ENCODE data around the gene LMAN2L. TPM values are rescaled to one million over a fixed set of nuclear protein-coding genes. Genes with fewer than 3 reads are reported as not detected.

LMAN2L gene
- total RNA-seq, 4 donors from 2014 or later = 18.1 to 22.9 (median 21.5) TPM

DNA sequence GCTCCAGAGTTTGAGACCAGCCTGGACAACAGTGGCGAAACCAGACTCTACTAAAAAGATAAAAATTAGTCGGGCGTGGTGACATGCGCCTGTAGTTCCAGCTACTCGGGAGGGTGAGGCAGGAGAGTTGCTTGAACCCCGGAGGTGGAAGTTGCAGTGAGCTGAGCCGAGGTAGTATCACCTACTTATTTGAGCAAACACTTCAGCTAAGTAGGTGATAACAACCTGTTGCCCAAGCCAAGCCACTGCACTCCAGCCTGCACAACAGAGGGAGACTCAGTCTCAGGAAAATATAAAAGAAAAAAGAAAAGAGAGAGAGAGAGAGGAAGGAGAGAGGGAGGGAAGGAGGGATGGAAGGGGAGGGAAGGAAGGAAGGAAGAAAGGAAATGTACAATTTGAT is 76.0 kb downstream of the LMAN2L start:
- no peaks in the 10 kb centered on the region for H3K36me3 ChIP-seq
- WGBS, 2 donors (ENCODE audit: low coverage in 1 of 2) = 86 to 90% methylated on average over 3 to 6 of the region's 7 CpGs
- TF ChIP-seq CTCF (IDR thresholded peaks at IDR 0.05) (no peak), POLR2A (IDR thresholded peaks at IDR 0.05) (no peak), POLR2AphosphoS5 (IDR thresholded peaks at IDR 0.05) (no peak), EP300 (IDR thresholded peaks at IDR 0.05) (no peak)
- H3K4me3 ChIP-seq = no peak overlapping the region
- no peaks in the 10 kb centered on the region for H3K27me3 ChIP-seq
- peaks cover 0 to 7% (median 0%) of the 10 kb centered on the region in 3 donors for H3K9me3 ChIP-seq
- no peak for ATAC-seq
- peaks cover 0 to 13% (median 0%) of the 10 kb centered on the region in 3 donors for H3K4me1 ChIP-seq
- H3K27ac ChIP-seq = no peak overlapping the region

DNA sequence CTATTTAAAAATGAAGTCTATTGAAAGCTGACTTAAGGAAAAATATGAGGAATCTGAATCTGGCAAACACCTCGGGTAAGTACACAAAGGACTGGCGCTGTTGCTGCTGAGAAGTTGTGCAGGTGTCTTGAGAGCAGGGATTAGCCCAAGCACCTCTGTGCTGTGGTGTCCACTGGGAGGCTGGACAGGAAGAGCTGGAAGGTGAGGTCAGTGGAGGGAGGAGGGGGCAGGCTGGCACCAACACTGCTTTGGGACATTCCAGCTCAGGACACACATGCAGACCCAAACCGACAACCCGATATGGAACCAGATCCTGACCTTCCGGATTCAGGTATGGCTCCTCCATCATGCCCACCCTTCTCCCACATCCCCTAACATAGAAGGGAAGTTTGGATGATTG is 76.7 kb downstream of the LMAN2L start:
- peaks cover 0 to 13% (median 0%) of the 10 kb centered on the region in 3 donors for H3K4me1 ChIP-seq
- no peaks in the 10 kb centered on the region for H3K27me3 ChIP-seq
- H3K9me3 ChIP-seq = peaks cover 0 to 7% (median 0%) of the 10 kb centered on the region in 3 donors
- WGBS, 2 donors (ENCODE audit: low coverage in 1 of 2) = 74 to 82% methylated on average over 4 of the region's 5 CpGs
- no peak overlapping the region for H3K27ac ChIP-seq
- TF ChIP-seq POLR2AphosphoS5 (IDR thresholded peaks at IDR 0.05) (no peak), POLR2A (IDR thresholded peaks at IDR 0.05) (no peak), EP300 (IDR thresholded peaks at IDR 0.05) (no peak), CTCF (IDR thresholded peaks at IDR 0.05) (no peak)
- no peak overlapping the region for H3K4me3 ChIP-seq
- no peak for ATAC-seq
- H3K36me3 ChIP-seq = no peaks in the 10 kb centered on the region

DNA sequence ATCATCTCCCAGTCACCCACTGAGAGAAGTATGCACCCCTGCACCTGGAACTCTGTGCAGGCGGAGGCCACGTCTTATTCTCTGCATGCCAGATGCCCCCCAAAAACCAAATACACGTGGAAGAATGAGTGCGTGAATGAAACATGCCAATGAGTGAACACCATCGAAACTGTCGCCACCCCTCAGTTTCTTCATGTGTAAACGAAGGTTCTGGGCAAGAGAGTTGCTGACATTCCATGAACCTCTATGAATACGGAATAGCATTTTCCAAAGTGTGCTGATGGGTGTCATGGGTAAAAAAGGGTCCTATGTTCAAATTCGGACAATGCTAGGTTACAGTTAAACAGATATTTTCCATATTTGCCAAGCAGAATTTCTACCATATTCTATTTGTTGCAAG is 77.5 kb downstream of the LMAN2L start:
- Histone ChIP-seq H3K27ac (no peak overlapping the region), H3K4me3 (no peak overlapping the region), H3K9me3 (peaks cover 0 to 7% (median 0%) of the 10 kb centered on the region in 3 donors), H3K36me3 (no peaks in the 10 kb centered on the region), H3K27me3 (no peaks in the 10 kb centered on the region), H3K4me1 (peaks cover 0 to 13% (median 0%) of the 10 kb centered on the region in 3 donors)
- no peak for TF ChIP-seq POLR2A (IDR thresholded peaks at IDR 0.05)
- no peak for TF ChIP-seq POLR2AphosphoS5 (IDR thresholded peaks at IDR 0.05)
- no peak for TF ChIP-seq CTCF (IDR thresholded peaks at IDR 0.05)
- no peak for TF ChIP-seq EP300 (IDR thresholded peaks at IDR 0.05)
- WGBS, 2 donors (ENCODE audit: low coverage in 1 of 2) = 84 to 93% methylated on average over 7 to 9 of the region's 9 CpGs
- ATAC-seq = no peak

GRCh38 chr2:96661324-96661723 is 78.5 kb downstream of the LMAN2L start:
- peaks cover 0 to 7% (median 0%) of the 10 kb centered on the region in 3 donors for H3K9me3 ChIP-seq
- no peaks in the 10 kb centered on the region for H3K36me3 ChIP-seq
- H3K27ac ChIP-seq = no peak overlapping the region
- H3K27me3 ChIP-seq = no peaks in the 10 kb centered on the region
- ATAC-seq = no peak
- WGBS, 2 donors (ENCODE audit: low coverage in 1 of 2) = 80 to 84% methylated on average over 1 to 5 of the region's 6 CpGs
- peaks cover 0 to 13% (median 0%) of the 10 kb centered on the region in 3 donors for H3K4me1 ChIP-seq
- no peak overlapping the region for H3K4me3 ChIP-seq
- TF ChIP-seq POLR2AphosphoS5 (IDR thresholded peaks at IDR 0.05) (no peak), EP300 (IDR thresholded peaks at IDR 0.05) (no peak), CTCF (IDR thresholded peaks at IDR 0.05) (no peak), POLR2A (IDR thresholded peaks at IDR 0.05) (no peak)

DNA sequence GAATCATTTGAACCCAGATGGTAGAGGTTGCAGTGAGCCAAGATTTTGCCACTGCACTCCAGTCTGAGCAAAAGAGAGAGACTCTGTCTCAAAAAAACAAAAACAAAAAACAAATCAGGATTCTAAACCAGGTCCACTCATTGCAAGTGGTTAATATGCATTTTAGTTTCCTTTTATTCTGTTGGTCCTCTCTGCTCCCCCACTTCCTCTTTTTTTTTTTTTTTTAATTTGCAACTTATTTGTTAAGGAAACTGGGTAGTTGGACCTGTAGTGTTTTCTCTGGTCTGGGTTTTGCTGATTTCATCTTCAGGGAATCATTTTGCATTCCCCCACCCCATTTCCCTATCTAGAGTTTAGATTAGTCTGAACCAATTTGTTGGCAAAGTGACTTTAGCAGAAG is 83.3 kb downstream of the LMAN2L start:
- Histone ChIP-seq H3K9me3 (no peaks in the 10 kb centered on the region), H3K27me3 (no peaks in the 10 kb centered on the region), H3K4me3 (no peak overlapping the region), H3K4me1 (no peaks in the 10 kb centered on the region), H3K36me3 (no peaks in the 10 kb centered on the region), H3K27ac (no peak overlapping the region)
- no peak for ATAC-seq
- no peak for TF ChIP-seq POLR2A (IDR thresholded peaks at IDR 0.05)

Other genes starting within 250 kb of the LMAN2L start
- gene NEURL3, start 234.7 kb downstream of the LMAN2L start, total RNA-seq = not detected
- gene ARID5A, start 203.3 kb downstream of the LMAN2L start, total RNA-seq = 10 to 100 TPM; 40.0 to 98.5 (median 53.9) TPM
- 10 to 100 TPM; 50.9 to 66.7 (median 60.6) TPM for gene KANSL3, start 101.8 kb downstream of the LMAN2L start, total RNA-seq
- gene FER1L5, start 97.3 kb downstream of the LMAN2L start, total RNA-seq = not detected
- 1 to 10 TPM; 2.7 to 6.1 (median 5.5) TPM for gene CNNM4, start 20.8 kb upstream of the LMAN2L start, total RNA-seq
- 10 to 100 TPM; 10.4 to 21.6 (median 18.9) TPM for gene CNNM3, start 76.2 kb upstream of the LMAN2L start, total RNA-seq
- gene ANKRD23, start 104.0 kb upstream of the LMAN2L start, total RNA-seq = 1 to 10 TPM; 1.2 to 4.9 (median 3.1) TPM
- 10 to 100 TPM; 13.3 to 20.4 (median 17.1) TPM for gene ANKRD39, start 118.0 kb upstream of the LMAN2L start, total RNA-seq
- 10 to 100 TPM; 58.7 to 66.6 (median 62.8) TPM for gene SEMA4C, start 130.0 kb upstream of the LMAN2L start, total RNA-seq
- gene FAM178B, start 246.5 kb upstream of the LMAN2L start, total RNA-seq = 1 to 10 TPM in 1 of 4 donors, not detected in 3; 2.5 TPM